ENCODE results near the gene KLHL30.
A peak's percentile ranks its signal among the peaks of the same experiment; 100 is the strongest.

KLHL30 gene

DNA sequence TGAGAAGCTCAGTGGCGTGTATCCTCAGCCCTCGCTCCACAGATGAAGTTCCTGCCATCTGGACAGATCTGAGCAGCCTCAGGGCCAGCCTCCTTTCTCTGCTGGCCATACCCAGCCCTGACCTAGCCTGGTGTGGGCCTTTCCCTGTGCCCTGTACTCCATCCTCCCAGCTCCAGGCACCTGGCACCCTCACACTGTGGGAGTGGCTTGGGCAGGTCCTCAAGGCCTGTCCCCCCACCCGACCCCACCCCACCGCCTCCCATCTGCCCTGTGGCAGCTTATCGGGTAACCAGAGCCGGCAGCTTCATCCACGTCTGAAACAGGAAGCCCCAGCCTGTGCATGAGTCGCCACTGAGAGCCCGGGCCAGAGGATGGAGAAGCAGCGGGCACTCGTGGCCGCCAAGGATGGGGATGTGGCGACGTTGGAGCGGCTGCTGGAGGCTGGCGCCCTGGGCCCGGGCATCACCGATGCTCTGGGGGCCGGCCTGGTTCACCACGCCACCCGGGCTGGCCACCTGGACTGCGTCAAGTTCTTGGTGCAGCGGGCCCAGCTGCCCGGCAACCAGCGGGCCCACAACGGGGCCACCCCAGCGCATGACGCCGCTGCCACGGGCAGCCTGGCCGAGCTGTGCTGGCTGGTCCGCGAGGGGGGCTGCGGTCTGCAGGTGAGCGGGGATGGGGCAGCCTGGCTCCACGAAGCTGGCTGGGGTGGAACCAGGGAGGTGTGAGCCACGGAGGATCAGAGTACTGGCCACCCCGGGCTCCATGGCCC, 38.2 kb upstream of the KLHL30 start, which contains the start of gene ESPNL:
Gene ESPNL (plus strand): TSS at position 292 of the 772 bp plus-strand sequence. CDS start 80 bp downstream, at position 372.
- no peak for TF ChIP-seq ZFX (IDR thresholded peaks at IDR 0.05)
- TF ChIP-seq, protein P1, sequence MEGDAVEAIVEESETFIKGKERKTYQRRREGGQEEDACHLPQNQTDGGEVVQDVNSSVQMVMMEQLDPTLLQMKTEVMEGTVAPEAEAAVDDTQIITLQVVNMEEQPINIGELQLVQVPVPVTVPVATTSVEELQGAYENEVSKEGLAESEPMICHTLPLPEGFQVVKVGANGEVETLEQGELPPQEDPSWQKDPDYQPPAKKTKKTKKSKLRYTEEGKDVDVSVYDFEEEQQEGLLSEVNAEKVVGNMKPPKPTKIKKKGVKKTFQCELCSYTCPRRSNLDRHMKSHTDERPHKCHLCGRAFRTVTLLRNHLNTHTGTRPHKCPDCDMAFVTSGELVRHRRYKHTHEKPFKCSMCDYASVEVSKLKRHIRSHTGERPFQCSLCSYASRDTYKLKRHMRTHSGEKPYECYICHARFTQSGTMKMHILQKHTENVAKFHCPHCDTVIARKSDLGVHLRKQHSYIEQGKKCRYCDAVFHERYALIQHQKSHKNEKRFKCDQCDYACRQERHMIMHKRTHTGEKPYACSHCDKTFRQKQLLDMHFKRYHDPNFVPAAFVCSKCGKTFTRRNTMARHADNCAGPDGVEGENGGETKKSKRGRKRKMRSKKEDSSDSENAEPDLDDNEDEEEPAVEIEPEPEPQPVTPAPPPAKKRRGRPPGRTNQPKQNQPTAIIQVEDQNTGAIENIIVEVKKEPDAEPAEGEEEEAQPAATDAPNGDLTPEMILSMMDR (conservative IDR thresholded peaks at IDR 0.05), result no peak
- H3K27ac ChIP-seq, result peak within 1 kb of the TSS; percentile 64; the same call in 1 of the 2 replicates

DNA sequence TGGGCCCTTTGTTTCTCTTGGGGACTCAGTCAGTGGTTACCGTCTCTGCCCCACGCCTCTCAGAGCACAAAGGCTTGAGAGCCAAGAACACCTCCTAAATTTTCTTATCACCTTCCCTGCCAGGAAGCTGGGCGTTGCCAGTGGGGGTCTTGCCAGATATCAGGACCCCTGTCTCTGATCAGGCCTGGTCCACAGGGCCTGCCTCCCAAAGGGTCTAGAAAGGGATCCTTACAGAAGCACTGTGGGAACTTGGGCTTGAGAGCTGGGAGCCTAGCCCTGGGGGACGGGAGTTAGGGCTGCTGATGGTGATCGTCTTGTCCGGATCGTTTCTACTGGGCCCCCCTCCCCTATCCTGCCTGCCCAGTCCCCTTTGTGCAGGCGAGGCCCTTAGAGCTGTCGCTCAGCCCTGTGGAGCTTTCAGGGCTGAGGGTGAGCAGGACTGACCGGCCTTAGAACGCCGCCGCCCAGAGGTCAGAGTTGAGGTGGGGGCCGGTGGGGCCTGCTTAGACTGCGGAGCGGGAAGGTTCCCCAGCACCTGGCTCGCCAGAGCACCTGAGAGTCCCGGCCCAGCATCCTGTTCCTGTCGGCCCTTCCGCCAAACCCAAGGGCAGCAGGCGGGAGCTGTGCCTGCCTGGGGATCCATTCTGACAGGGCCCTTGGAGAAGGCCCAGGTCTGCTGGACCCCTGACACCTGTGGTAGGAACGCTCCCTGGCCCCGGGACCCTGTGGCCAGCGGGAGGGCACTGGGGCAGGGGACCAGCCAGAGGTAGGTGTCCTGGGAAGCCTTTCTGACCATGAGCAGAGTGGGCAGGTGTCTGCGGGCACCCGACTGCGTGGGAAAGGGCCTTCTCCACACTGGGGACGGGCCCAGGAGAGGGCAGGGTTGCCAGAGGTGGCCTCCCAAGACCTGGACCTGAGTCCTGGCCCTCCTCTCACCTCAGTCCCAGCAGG, 37.4 kb upstream of the KLHL30 start:
- TF ChIP-seq ZFX (IDR thresholded peaks at IDR 0.05), result no peak
- TF ChIP-seq, protein P1 (conservative IDR thresholded peaks at IDR 0.05), result no peak
- H3K27ac ChIP-seq, result no peak overlapping the region

DNA sequence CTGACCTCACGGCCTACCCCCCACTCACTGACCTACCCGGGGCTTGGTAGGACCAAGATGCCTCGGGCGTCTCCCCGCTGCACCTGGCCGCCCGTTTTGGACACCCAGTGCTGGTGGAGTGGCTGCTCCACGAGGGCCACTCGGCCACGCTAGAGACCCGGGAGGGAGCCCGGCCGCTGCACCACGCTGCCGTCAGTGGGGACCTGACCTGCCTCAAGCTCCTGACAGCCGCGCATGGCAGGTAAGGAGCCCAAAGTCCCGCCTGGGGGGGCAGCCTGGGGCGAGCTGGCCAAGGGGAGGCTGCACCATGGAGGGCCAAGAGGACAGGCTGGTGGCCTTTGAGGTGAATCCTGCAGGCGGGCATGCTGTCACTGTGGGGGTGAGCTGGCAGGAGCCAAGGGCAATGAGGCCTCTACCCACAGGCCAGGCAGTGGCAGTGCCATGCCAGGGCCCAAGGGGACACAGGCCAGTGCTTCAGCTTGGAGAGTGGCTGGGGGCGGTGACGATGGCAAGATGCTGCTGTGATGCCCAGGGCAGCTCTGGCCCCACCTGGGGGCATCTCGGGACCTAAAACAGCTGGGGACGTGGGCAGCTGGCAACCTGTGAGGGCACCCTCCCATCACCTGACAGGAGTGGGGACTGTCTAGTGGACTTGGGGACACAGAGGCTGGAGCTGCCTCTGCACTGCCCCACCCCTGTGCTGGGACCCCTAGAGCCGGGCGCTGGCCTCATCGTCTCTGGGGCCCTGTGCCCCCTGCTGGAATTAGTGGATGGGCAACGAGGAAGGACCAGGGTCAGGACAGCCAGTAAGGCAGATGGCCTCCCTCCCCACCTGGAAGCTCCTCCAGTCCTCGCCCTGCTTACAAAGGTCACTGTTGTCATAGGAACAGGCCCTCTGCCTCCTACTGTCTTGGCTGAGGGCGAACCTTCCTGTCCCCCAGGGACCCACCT, 36.3 kb upstream of the KLHL30 start:
- no peak overlapping the region for H3K27ac ChIP-seq
- TF ChIP-seq ZFX (IDR thresholded peaks at IDR 0.05), result no peak
- TF ChIP-seq, protein P1 (conservative IDR thresholded peaks at IDR 0.05), result no peak

DNA sequence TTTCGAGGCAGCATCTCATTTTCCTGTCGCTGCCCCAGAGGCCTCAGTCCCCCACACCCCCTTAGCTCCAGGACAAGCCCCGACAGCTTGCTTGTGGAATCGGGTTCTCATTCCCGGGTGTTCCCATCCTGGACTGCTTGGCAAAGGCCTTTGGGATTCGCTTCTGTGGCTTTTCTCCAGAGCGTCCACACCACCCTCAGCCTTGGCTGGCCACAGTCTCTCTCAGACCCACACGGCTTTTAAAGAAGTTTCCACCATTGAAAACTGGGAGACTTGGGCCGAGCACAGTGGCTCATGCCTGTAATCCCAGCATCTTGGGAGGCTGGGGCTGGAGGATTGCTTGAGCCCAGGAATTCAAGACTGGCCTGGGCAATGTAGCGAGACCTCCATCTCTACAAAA, 35.6 kb upstream of the KLHL30 start:
- H3K27ac ChIP-seq, result no peak overlapping the region
- TF ChIP-seq, protein P1 (conservative IDR thresholded peaks at IDR 0.05), result no peak
- no peak for TF ChIP-seq ZFX (IDR thresholded peaks at IDR 0.05)

DNA sequence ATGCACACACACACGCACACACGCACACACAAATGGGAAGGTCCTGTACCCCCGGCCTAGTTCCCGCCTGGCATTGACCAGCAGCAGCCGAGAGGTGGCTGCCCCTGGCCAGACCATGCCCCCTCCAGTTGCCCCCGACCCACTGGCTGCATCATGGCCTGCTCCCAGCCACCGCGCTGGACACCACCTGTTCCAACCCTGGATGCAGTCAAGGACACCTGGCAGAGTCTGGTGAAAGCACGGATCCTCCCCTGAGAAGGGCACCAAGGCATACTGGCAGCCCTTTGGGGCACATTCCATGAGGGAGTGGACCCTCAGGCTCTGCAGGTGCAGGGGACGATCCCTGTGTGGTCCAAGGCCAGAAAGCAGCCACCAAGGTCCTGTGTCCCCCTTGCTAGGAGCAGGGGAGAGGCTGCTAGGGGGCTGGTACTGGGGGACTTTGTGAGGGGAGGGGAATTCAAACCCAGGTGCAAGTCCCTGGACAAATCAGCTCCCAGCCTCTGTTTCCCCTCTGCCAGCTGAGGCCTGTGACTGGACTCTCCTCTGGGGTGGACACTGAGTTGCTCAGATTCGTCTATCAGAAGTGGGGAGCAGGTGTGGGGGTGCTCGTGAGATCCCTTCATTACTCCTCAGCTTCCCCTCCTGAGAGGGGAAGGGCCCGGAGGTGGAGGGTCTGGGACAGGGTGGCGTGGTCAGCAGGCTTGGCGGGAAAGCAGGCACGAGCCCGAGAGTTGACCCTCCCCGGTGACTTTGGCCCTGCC, 34.8 kb upstream of the KLHL30 start:
- no peak for TF ChIP-seq ZFX (IDR thresholded peaks at IDR 0.05)
- TF ChIP-seq, protein P1 (conservative IDR thresholded peaks at IDR 0.05), result no peak
- H3K27ac ChIP-seq, result no peak overlapping the region

DNA sequence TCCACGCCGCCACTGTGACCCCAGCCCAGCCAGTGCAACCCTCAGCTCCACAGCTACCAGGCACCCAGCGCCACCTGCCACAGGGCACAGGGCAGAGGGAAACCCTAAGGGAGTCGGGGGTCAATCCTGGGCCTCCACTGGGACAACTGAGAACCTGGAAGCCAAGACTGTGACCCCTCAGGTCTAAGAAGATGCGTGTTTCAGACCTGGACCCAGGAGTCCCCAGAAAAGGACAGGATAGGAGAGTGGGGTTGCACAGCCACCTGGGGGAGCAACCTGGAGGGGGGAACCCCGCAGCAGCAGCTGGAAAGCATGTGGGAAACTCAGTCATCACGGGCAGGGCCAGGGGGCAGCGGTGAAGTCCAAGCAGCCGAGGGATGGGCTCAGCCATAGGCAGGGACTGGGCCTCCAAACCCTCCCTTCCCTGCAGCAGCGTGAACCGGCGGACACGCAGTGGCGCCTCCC, 34.2 kb upstream of the KLHL30 start:
- H3K27ac ChIP-seq, result no peak overlapping the region
- no peak for TF ChIP-seq ZFX (IDR thresholded peaks at IDR 0.05)
- TF ChIP-seq, protein P1 (conservative IDR thresholded peaks at IDR 0.05), result no peak

Measured in C4-2B (cell line).